HG02884 (cell line): Measurements from ENCODE around the gene CTNNA3.

Source experiments
- ATAC-seq: cut with Tn5 transposase; IDR thresholded peaks from one replicate; pipeline ENCODE4 v1.9.1; 2021; ENCODE audit warnings: mild to moderate bottlenecking, moderate library complexity; ENCODE audit not compliant: unreplicated experiment

The CTNNA3 gene

DNA sequence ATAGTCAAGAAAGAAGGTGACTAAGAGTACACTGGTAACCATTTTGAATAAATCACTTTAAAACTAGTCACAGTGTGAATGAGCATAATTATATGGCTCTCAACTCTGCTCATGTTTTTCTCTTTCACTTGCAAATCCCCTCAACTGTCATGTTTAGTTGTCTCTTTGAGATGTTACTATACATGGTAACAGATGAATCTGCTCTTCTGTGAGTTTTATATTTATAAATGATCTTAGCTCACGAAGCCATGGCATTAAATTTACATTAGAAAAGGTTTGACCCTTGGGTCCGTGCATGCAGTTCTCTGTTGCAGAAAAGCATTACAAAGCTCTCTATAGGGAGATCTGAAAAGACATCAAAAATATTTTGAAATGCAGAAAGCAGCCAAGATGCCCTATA is 803.1 kb downstream of the CTNNA3 start:
- no peak for ATAC-seq

DNA sequence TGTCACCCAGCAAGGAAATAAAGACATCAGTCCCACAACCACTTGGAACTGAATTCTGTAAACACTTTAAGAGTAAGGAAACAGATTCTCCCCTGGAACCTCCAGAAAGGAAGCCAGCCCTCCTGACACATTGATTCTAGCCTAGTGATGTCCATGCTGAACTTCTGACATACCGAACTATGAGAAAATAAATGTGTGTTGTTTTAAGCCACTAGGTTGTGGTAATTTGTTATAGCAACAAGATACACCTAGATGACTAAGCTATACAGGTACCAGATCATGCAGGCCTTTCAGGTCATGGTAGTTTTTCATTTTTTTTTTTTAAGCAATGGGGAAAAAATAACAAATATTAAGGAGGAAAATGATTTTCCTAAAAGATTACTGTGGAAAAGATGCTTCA is 807.8 kb downstream of the CTNNA3 start:
- ATAC-seq = no peak

DNA sequence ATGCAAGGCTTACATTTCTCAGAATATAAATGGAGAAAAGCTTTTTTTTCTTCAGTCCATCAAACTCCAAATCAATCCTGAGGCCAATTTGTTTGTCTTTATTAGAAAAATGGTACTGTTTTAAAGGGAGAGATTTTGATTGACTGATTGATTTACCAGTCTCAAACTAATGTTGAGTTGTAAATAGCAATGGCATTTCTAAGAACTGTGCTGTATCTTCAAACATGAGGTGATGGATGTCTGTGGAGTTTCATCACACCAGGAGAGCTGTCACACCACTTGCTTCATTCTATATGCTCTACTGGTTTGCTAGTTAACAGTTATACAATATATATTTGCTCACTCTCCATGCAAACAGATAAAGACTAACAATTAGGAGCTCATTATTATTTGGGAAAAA is 809.1 kb downstream of the CTNNA3 start:
- ATAC-seq = no peak

DNA sequence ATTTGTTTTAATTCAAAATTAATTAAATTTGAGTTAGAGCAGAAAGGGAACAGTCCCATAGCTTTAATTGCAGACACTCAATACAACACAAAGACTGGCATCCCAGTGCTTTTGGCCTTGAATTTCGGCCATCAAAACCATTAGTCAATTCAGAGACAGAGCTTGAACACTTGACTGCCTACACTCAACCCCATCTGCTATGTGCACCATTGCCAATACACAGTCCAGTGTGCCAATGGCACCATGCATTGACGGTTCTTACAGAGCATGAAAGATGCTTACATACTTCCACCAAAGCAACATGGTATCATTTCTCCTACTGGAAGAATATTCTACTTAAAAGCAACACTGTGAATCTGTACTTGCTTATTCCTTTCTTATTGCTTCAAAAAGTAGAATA is 813.7 kb downstream of the CTNNA3 start:
- no peak for ATAC-seq

DNA sequence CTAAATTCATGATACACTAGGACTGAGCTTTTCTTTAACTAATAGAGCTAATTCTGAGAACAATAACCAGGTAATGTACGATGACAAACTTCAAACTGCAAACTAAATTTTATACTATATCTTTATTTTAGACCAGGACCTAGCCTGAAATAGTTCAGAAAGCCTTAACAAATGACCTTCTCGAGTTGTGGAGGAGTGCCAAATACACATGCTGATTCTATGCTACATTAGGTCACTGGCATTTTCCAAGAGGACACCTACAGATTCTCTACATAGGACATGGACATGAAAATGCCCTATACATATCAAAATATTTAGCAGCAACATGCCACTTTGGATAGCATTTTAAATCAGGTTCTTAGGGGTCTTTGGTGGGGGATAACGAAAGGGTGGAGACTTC is 814.2 kb downstream of the CTNNA3 start:
- ATAC-seq = no peak

DNA sequence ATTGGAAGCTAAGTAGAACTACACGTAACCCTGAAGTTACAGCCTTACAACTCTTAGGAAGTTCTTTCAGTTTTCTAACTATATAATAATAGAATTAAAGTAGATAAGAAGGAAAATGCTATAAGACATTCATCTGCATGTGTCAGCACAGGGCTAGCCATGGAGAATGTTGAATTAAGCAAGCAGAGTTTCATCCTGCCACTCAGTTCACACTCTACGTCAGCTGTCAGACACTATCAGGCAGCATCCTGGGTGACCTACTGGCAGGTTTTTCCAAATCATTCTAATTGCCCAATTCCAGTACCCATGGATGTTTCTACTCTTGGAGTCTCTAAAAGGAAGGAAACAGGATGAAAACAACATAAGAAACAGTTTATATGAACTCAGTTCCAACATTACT is 815.2 kb downstream of the CTNNA3 start:
- no peak for ATAC-seq

DNA sequence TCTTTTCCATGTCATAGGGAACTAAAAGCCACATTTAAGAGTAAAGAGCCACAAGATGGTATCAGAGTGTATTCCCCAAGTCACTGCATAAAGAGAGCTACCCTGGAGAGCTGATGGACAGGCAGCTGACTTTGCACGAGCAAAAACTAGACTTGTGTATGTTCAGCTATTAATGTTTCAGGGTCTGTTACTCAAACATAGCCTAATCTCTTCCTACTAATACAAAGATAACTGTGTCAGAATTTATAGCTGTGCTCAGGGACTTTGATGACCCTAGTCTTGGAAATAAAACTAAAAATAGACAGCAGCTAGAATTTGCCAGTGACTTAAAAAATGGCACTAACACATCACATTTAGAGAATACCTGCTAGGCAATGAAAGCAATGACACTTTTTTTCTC is 815.7 kb downstream of the CTNNA3 start:
- ATAC-seq = no peak

DNA sequence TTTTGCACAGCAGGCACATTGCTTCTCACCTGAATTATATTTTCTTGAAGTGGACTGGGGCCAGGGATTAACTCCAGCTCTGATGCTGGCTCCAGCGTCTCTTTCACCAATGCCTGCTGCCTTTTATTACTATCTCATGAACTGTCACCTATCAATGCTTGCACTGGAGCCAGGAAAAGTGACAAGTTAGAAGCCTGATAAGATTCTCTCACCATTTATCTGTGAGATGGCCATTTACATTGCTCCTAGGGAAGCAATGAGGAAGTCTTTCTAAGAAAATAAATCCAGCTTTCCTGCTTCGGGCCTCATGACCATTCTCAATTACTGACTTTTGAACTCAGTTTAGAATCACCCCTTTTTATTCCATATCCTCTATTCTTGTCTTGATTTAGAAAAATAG is 818.6 kb downstream of the CTNNA3 start:
- no peak for ATAC-seq

DNA sequence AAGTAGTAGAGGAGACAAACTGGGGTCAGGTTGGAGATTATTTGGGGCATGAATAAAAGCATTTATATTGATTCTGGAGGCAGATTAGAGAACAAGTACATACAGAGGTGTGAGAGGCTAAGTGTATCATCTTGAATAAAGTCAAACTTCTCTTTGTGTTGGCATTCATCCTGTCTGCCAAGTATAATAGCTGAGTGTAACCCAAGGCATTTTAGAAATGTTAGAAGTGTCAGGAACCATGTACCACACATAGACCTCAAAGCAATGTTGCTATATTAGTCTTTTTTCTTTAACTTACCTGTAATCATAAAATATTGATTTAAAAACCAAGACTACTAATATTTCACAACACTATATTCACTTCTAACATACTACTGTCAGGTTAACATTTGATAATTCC is 826.4 kb downstream of the CTNNA3 start:
- no peak for ATAC-seq

DNA sequence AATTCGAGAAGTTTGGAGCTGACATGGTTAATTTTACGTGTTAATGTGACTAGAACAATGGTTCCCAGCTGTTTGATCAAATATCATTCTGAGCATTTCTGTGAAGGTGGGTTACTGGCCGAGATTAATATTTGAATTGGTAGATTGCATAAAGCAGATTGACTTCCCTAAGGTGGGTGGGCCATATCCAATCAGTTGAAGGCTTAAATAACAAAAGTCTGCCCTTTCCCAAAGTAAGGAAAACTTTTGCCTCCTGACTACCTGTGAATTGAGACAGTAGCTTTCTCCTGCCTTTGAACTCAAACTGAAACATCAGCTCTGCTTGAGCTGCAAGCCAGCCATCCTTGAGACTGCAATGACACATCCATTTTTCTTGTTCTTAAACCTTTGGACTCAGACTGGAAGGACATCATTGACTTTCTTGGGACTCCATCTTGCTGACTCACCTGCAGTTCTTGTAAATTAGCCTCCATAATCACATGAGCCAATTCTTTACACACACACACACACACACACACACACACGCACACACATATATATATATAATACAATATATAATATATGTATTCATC is 833.2 kb downstream of the CTNNA3 start:
- ATAC-seq = no peak

DNA sequence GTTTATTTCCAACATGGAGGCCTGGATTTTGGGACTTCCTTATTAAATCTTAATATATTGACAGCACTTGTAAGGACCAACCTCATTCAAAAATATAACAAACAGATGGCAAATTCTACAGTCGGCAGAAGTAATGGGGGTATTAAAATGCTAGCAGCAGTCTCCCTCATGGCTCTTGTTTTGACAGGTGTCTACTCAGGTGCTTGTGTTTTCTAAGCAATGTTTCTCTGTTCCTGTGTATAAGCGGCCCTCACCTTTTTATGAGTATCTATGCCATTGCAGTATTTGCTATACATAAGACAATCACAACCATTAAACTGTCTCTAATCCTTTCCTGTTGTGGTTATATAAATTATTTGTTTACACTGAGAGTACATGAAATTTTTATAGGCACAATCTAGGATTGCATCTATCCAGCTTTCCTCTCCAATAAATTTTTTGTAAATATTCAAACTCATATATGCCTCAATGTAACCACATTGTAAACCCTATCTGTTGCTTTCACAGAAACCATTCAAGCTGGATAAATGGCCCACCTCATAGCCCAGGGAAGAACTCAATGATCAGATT is 835.5 kb downstream of the CTNNA3 start:
- ATAC-seq = no peak

DNA sequence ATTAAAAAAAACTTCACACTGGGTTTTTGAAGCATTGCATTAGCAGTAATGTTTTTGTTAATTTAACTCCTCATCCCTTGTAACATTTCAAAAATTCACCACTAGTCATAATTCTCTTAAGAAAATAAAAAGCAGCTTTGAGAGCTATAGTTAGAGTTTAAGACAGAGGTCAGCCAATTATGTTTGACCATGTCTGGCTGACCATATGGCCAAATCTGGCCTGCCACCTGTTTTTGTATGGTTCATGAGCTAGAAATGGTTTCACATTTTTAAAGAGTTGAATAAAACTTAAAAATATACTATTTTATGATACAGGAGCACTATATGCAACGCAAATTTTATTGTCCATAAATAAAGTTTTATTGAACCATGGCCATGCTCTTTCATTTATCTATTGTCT is 843.2 kb downstream of the CTNNA3 start:
- ATAC-seq = no peak

DNA sequence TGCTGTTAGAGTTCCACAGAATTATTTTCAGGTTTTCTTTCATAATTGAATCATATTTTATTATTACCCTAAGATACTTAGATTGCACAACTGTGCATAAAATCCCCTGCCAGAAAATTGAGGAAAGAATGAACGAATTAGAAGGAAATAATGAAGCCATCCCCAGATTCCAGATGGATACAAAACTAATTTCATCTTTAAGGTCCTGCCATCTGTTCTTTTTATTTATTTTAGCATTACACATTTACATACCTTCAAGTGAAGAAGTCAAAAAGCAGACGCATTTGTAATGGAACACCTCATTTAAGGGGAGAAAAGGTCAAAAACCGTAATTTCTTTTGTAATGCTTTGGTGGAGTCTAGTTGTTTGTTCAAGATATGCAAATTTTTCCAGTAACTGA is 847.1 kb downstream of the CTNNA3 start:
- ATAC-seq = no peak

DNA sequence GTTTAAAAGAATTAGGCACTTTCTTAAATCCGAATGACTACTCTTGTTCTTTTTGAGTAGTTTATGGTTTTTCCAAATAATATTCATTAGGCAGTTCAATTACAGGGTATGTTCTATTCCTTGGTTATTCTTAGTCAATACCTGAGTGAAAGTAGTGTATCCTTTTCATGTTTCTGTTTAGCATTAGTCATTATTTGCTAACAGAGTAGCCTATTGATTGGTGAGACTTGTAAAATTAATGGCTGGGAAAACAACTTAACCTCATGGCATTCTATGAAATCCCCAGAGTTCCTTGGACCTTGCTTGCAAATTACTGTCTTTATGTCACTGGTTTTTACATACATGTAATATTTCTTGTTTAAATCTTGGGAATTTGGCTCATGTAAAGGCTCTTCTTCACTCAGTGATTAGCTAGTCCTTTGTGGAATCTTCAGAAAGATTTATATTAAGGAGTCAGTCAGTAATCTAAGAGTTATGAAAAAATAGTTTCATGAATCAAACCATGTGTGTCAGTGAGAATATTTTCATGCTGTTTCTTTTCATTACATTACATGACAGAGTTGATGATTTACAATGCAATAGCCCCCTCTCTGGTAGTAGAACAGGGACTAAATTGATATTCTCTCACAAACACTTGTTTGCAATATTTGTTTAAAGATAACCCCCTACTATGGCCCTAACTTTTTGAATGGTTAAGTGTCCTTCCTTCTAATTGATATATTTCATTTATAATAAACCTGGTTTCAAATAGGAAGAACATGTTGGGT is 851.6 kb downstream of the CTNNA3 start:
- ATAC-seq = no peak

DNA sequence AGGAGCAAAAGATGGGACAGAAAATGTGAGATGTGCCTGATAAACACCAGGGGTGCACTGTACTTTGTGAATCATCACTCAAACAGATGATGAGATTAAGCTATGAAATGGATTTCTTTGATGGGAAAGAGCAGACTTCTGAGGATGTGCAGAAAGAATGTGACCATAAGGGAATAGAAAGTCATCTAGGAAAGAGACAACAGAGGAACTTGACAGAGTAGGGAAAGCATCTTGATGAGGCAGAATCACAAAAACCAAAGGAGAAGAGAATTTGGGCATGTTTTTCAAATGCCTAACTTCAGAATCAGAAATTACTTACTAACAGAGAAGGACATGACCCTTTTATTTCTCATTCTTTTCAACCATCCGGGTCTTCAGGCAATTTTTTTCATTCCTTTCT is 852.6 kb downstream of the CTNNA3 start:
- ATAC-seq = no peak

DNA sequence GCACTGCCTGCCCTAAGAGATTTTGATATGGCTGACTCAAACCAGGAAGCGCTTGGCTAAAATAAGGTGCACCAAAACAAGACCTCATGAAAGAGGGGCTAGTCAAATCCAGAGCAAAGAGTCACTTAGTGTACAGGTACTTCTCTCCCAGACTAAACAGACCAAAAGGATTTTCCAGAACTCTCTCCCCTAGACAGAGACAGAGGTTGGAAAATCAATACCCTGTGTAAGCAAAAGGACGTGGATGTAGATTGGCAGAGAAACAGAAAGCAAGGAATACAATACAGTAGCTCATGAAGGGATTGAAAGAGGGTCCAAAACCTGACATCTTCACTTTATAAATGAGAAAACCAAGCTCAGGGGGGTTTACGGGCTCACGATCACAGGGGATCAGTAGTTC is 853.1 kb downstream of the CTNNA3 start:
- no peak for ATAC-seq

DNA sequence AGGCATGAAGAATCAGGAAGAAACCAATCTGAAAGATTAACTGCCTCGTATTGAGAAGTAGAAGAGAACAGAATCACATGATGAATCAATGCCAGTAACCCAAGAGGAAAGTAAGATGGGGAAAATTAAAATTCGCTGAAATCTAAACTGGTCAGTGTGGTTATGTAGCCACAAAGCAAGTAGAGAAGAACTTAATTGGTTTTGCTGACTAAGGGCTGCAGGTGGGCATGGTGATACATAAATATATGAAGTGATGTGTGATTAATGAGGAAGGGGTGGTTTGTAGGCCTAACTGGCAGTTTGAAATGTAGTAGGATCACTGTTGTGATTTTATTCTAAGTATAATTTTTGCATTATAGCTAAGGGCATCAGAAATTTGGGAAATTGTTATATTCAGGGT is 853.6 kb downstream of the CTNNA3 start:
- no peak for ATAC-seq

DNA sequence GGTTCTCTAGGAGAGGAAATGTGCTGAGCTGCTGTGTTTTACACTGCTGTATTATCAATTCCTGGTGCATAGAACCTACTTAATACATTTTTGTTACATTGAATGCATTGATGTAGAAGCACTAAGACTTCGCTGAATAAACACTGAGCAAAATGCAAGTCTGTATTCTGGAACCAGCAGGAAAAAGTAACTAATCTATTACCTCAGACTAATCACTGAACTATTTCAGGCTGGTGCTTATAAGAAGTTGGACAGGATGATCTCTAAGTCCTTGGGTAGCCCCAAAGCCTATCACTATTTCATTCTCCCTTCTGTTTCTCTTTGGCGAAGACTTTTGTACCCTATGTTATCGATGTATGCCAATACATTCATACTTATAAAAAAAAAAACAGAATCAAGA is 857.3 kb downstream of the CTNNA3 start:
- ATAC-seq = no peak

DNA sequence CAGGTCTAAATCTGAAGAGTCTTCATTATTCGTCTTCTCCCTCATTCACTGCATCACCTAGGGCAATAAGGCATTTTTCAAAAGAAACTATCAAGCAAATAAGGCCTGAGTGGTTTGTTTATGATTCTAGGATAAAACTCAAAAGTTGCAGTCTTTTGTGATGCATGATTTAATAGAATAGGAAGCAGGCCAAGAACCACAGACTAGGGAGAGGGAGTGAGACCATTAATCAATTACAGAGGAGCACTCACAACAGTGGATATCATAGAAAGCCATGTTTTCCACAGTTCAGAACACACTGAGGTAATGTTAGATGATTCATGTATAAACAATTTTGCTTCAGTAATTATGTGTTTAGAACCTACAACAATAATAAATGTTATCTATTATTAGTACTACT is 858.0 kb downstream of the CTNNA3 start:
- no peak for ATAC-seq

DNA sequence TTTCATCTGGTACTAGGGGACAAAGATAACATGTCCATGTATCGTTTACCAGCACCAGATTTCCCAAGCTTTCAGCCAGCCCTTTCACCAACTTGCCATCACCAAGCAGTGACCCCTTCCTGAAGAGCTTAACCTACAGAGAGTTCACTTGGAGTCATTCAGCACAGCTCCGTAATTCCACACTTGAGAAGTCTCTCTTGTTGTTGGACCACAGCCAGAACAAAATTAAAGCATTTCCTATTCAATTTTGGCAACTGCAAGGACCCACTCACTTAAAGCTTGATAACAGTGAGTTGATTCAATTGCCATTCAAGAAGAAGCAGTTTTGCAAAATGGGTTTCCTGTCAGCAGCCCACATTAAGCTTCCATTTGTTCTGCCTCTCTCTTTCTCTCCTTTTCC is 858.7 kb downstream of the CTNNA3 start:
- no peak for ATAC-seq

DNA sequence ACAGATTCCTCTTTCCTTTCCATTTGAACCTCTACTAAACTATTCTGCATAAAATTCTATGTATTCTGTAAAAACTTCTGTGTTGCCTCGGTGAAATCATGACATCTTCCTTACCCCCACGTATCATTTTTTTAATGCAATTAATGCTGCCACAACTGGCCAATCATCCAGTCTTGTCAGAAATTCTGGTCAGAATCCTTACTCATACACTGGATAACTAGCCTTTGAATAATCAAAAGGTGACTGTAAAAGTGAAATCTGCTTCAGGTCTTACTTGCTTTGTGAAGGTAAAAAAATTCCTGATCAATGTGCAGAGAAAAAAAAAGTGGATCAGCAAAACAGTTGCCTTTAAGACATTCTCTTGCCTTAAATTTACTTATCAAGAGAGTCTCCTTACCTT is 859.2 kb downstream of the CTNNA3 start:
- ATAC-seq = no peak

DNA sequence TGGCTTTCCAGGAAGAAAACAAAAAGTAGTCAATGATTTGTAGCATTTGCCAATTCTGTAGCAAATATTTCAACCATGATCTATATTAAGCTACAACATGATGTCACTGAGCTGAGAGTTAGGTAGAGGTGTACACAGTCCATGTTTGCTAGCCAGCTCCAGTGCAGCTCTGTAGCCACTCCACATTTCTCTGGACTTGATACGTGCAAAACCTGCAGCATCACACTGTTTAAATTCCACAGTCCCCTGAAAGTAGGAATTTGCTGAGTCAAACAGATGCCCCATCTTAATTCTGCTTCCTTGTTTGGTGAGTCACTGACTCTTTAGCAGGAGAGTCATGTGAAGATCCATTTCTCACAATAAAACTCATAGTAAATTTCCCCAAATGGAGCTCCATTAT is 859.9 kb downstream of the CTNNA3 start:
- no peak for ATAC-seq

DNA sequence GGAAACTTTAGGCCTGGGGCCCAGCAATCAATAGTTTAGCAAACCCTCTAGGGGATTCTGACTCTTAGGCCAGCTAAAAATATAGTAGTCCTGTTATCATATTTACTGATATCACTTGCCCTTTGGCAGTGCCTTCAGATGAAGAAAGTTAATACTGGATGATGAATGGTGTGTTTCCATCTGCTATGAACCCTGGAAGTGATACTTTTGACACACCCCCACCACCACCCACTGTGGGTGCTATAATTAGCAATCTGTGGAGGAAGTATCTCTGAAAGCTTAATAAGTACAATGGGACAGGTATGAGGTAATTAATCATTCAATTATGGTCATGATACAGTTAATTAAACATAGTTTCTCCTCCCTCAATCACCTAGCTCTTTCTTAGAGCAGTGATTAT is 860.6 kb downstream of the CTNNA3 start:
- no peak for ATAC-seq
